Measurements from ENCODE around the gene CNOT2.
"Not testable (repeated sequence)": the region's sequence is repeated elsewhere in the genome, so short reads cannot be mapped to it uniquely, and the experiment has no call there.

CNOT2 gene

DNA sequence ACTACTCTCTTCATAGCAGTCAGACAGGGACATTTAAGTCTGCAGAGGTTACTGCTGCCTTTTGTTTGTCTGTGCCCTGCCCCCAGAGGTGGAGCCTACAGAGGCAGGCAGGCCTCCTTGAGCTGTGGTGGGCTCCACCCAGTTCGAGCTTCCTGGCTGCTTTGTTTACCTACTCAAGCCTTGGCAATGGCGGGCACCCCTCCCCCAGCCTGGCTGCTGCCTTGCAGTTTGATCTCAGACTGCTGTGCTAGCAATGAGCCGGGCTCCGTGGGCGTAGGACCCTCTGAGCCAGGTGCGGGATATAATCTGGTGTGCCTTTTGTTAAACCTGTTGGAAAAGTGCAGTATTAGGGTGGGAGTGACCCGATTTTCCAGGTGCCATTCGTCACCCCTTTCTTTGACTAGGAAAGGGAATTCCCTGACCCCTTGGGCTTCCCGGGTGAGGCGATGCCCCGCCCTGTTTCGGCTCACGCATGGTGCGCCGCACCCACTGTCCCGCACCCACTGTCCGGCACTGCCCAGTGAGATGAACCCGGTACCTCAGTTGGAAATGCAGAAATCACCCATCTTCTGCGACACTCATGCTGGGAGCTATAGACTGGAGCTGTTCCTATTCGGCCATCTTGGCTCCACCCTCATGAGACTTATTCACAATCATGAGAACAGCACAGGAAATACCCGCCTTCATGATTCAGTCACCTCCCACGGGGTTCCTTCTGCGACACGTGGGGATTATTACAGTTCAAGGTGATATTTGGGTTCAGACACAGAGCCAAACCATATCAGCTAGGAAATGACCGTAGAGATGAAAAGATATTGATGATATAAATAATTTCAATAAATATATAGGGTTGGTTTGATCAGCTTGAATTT, 61.7 kb downstream of the CNOT2 start:
- not testable (repeated sequence) for H3K79me2 ChIP-seq (ENCODE audit: control insufficient read depth, insufficient read depth, low read length, unreplicated experiment)

DNA sequence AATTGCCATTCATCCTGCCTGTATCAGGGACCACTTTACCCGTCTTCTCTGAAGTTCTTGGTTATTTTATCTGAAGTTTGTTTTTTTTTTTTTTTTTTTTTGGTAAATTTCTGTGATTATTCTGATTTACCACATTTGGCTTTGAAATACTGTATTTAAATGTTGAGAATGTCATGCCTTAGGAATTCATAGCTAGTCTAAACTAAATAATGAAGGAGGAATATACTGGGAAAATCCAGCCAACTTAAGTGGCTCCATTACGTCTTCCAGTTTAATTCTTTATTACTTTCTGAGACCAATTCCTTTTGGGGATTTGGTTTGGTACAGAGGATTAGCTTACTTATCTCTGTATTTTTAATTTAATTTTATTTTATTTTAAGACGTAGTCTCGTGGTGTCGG, 62.6 kb downstream of the CNOT2 start:
- H3K4me3 ChIP-seq (ENCODE audit: low read depth, low read length) = no peak overlapping the region
- H2AFZ ChIP-seq (ENCODE audit: low read length, unreplicated experiment) = no peak overlapping the region
- H3K4me1 ChIP-seq (ENCODE audit: control insufficient read depth, insufficient read depth, low read length, unreplicated experiment) = no peaks in the 10 kb centered on the region
- no peak overlapping the region for H3K27ac ChIP-seq (ENCODE audit: low read depth, low read length)
- H3K27me3 ChIP-seq (ENCODE audit: insufficient read depth, low read length) = no peaks in the 10 kb centered on the region
- H3K79me2 ChIP-seq (ENCODE audit: control insufficient read depth, insufficient read depth, low read length, unreplicated experiment) = peaks cover 10% of the 10 kb centered on the region
- peaks cover 5% of the 10 kb centered on the region; the same call in 1 of the 2 replicates for H3K36me3 ChIP-seq (ENCODE audit: insufficient read depth, low read length)

More for the DNA sequence above, 61.7 kb downstream of the CNOT2 start:
- H3K27me3 ChIP-seq (ENCODE audit: insufficient read depth, low read length); H3K4me1 ChIP-seq (ENCODE audit: control insufficient read depth, insufficient read depth, low read length, unreplicated experiment); H2AFZ ChIP-seq (ENCODE audit: low read length, unreplicated experiment); H3K27ac ChIP-seq (ENCODE audit: low read depth, low read length); H3K36me3 ChIP-seq (ENCODE audit: insufficient read depth, low read length); H3K4me3 ChIP-seq (ENCODE audit: low read depth, low read length): not testable (repeated sequence)

DNA sequence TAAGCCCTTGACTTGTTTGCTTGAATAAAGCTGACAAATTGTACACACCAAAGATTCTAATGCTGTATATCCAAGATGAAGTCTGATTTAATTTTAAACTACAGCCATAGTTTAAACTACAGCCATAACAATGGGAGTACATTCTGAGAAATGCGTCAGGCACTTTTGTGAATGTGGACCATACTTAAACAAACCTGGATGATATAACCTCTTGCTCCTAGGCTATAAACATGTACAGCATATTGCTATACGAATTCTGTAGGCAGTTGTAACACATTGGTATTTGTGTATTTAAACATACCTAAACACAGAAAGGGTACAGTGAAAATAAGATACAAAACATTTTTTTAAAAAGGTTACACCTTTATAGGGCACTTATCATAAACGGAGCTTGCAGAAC, 63.4 kb downstream of the CNOT2 start:
- no peak overlapping the region for H3K4me3 ChIP-seq (ENCODE audit: low read depth, low read length)
- no peaks in the 10 kb centered on the region for H3K4me1 ChIP-seq (ENCODE audit: control insufficient read depth, insufficient read depth, low read length, unreplicated experiment)
- H3K79me2 ChIP-seq (ENCODE audit: control insufficient read depth, insufficient read depth, low read length, unreplicated experiment) = peaks cover 13% of the 10 kb centered on the region
- H3K36me3 ChIP-seq (ENCODE audit: insufficient read depth, low read length) = peaks cover 11% of the 10 kb centered on the region; the same call in 1 of the 2 replicates
- H3K27me3 ChIP-seq (ENCODE audit: insufficient read depth, low read length) = no peaks in the 10 kb centered on the region
- no peak overlapping the region for H3K27ac ChIP-seq (ENCODE audit: low read depth, low read length)
- H2AFZ ChIP-seq (ENCODE audit: low read length, unreplicated experiment) = no peak overlapping the region

DNA sequence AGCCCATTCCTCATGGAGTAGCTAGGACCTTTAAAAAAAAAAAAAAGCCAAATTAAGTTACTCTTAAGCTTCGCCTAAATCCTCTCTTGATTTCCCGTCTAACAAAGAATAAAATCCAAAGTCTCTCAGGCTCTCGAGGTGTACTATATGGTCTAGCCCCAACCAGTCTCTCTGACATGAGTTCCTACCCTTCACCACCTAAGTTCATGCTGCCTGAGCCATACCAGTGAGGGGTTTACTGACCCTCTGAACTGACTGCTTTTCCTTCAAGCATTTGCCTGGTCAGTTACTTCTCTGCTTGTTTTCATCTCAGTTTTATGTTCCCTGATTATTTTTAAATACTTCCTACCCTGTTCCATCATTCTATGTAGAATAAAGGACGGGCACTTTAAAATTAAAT, 64.6 kb downstream of the CNOT2 start:
- Histone ChIP-seq H3K27ac (ENCODE audit: low read depth, low read length) (no peak overlapping the region), H3K4me1 (ENCODE audit: control insufficient read depth, insufficient read depth, low read length, unreplicated experiment) (no peaks in the 10 kb centered on the region), H3K36me3 (ENCODE audit: insufficient read depth, low read length) (peaks cover 11% of the 10 kb centered on the region; the same call in 1 of the 2 replicates), H2AFZ (ENCODE audit: low read length, unreplicated experiment) (no peak overlapping the region), H3K4me3 (ENCODE audit: low read depth, low read length) (no peak overlapping the region), H3K79me2 (ENCODE audit: control insufficient read depth, insufficient read depth, low read length, unreplicated experiment) (peaks cover 13% of the 10 kb centered on the region), H3K27me3 (ENCODE audit: insufficient read depth, low read length) (no peaks in the 10 kb centered on the region)

DNA sequence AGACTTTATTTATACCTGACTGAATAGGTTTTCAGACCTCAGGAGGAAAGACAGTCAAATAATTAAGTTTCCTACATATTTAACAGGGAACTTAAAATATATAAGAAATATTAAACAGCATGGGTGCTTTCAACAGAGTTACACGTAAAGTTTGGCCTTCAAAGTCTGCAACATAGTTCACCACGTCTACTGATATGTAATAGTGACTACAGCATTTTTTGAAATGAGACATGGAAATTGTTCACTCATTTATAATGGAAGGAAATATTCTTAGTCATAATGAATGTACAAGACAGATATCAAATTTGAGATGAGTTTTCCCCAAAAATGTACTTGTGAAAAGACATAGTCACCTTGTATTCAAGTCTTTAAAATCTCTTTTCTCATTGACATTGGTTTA, 66.1 kb downstream of the CNOT2 start:
- Histone ChIP-seq H3K4me3 (ENCODE audit: low read depth, low read length) (no peak overlapping the region), H3K79me2 (ENCODE audit: control insufficient read depth, insufficient read depth, low read length, unreplicated experiment) (peaks cover 15% of the 10 kb centered on the region), H3K27me3 (ENCODE audit: insufficient read depth, low read length) (no peaks in the 10 kb centered on the region), H3K4me1 (ENCODE audit: control insufficient read depth, insufficient read depth, low read length, unreplicated experiment) (no peaks in the 10 kb centered on the region), H3K36me3 (ENCODE audit: insufficient read depth, low read length) (peaks cover 11% of the 10 kb centered on the region; the same call in 1 of the 2 replicates), H2AFZ (ENCODE audit: low read length, unreplicated experiment) (no peak overlapping the region), H3K27ac (ENCODE audit: low read depth, low read length) (no peak overlapping the region)

DNA sequence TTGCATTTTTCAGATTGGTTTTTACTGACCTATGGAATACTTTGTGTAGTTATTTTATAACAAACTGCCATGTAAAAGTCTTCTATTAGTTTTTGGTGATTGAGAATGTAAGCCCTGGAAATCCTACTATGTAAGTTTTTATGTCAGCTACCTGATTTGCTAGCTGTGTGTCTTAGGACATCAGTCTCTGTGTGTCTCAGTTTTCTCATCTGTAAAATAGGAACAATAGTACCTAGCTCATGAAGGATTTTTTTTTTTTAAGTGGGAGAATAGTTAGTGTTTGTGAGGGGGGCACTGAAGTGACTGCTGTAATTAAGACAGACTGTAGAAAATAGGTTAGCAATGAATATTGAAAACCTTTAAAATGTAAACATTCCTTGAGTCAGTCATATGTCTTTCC, 70.9 kb downstream of the CNOT2 start:
- H3K27ac ChIP-seq (ENCODE audit: low read depth, low read length) = no peak overlapping the region
- H2AFZ ChIP-seq (ENCODE audit: low read length, unreplicated experiment) = no peak overlapping the region
- H3K4me3 ChIP-seq (ENCODE audit: low read depth, low read length) = no peak overlapping the region
- peaks cover 14% of the 10 kb centered on the region for H3K79me2 ChIP-seq (ENCODE audit: control insufficient read depth, insufficient read depth, low read length, unreplicated experiment)
- H3K27me3 ChIP-seq (ENCODE audit: insufficient read depth, low read length) = no peaks in the 10 kb centered on the region
- peaks cover 7% of the 10 kb centered on the region; the same call in 1 of the 2 replicates for H3K36me3 ChIP-seq (ENCODE audit: insufficient read depth, low read length)
- H3K4me1 ChIP-seq (ENCODE audit: control insufficient read depth, insufficient read depth, low read length, unreplicated experiment) = no peaks in the 10 kb centered on the region

DNA sequence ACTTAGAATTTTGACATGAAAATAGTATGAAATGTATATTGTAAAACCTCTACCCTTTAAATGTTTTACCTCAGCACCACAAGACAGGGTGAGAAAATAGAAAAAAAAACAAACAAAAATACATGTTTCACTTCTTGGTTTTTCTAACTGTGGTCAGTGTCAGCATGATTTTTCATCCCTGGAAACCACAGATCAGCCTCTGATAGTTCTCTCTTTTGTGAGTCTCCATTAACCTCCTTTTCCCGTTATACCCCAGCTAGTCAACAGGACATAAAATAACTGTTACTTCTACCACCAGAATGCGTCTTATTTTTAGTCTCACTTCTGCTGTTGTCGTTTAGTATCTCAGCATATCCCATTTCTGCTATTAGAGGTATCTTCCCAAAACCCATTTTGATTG, 74.5 kb downstream of the CNOT2 start:
- no peaks in the 10 kb centered on the region for H3K27me3 ChIP-seq (ENCODE audit: insufficient read depth, low read length)
- H3K79me2 ChIP-seq (ENCODE audit: control insufficient read depth, insufficient read depth, low read length, unreplicated experiment) = peaks cover 11% of the 10 kb centered on the region
- no peak overlapping the region for H2AFZ ChIP-seq (ENCODE audit: low read length, unreplicated experiment)
- no peaks in the 10 kb centered on the region; the same call in 1 of the 2 replicates for H3K36me3 ChIP-seq (ENCODE audit: insufficient read depth, low read length)
- no peak overlapping the region for H3K27ac ChIP-seq (ENCODE audit: low read depth, low read length)
- no peak overlapping the region for H3K4me3 ChIP-seq (ENCODE audit: low read depth, low read length)
- H3K4me1 ChIP-seq (ENCODE audit: control insufficient read depth, insufficient read depth, low read length, unreplicated experiment) = no peaks in the 10 kb centered on the region

DNA sequence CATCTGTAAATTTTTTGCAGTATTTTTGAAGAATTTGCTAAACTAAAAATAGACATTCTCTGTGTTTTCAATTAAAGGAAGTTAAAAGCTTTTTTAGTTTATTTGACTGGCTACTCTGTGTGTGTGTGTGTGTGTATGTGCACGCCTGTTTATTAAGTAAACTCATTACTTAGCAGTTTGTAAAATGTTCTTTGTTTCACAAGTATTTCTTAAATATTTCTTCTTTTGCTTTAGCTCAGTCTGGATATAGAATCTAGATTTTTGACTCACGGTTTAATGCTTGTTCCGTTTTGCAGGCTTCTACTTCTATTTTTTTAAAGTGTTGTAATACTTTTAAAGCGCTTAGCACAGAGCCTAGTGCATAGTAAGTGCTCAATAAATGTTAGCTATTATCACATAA, 76.4 kb downstream of the CNOT2 start:
- Histone ChIP-seq H3K4me3 (ENCODE audit: low read depth, low read length) (no peak overlapping the region), H2AFZ (ENCODE audit: low read length, unreplicated experiment) (no peak overlapping the region), H3K27ac (ENCODE audit: low read depth, low read length) (no peak overlapping the region), H3K79me2 (ENCODE audit: control insufficient read depth, insufficient read depth, low read length, unreplicated experiment) (peaks cover 8% of the 10 kb centered on the region), H3K4me1 (ENCODE audit: control insufficient read depth, insufficient read depth, low read length, unreplicated experiment) (no peaks in the 10 kb centered on the region), H3K36me3 (ENCODE audit: insufficient read depth, low read length) (no peaks in the 10 kb centered on the region; the same call in 1 of the 2 replicates), H3K27me3 (ENCODE audit: insufficient read depth, low read length) (no peaks in the 10 kb centered on the region)

DNA sequence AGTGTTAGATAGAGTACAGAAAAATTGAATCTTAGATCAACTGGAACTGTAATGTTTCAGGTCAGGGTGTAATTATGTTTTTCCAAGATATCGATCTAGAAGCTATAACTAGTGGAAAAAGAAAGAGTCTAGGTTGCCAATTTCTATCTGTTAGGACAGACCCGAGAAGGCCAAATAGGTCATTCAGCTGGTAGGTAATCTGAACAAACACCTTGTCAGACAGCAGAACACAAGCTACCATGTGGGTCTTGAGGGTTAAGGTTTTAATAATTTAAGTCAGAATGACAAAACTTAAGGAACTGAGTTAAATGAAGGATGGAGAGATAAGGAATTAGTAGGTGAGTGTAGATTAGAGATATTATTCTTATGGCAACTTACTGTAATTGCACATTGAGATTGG, 78.0 kb downstream of the CNOT2 start:
- no peak overlapping the region for H3K4me3 ChIP-seq (ENCODE audit: low read depth, low read length)
- no peak overlapping the region for H2AFZ ChIP-seq (ENCODE audit: low read length, unreplicated experiment)
- no peaks in the 10 kb centered on the region for H3K79me2 ChIP-seq (ENCODE audit: control insufficient read depth, insufficient read depth, low read length, unreplicated experiment)
- no peaks in the 10 kb centered on the region for H3K4me1 ChIP-seq (ENCODE audit: control insufficient read depth, insufficient read depth, low read length, unreplicated experiment)
- no peaks in the 10 kb centered on the region for H3K27me3 ChIP-seq (ENCODE audit: insufficient read depth, low read length)
- peaks cover 10% of the 10 kb centered on the region; the same call in 1 of the 2 replicates for H3K36me3 ChIP-seq (ENCODE audit: insufficient read depth, low read length)
- H3K27ac ChIP-seq (ENCODE audit: low read depth, low read length) = no peak overlapping the region

DNA sequence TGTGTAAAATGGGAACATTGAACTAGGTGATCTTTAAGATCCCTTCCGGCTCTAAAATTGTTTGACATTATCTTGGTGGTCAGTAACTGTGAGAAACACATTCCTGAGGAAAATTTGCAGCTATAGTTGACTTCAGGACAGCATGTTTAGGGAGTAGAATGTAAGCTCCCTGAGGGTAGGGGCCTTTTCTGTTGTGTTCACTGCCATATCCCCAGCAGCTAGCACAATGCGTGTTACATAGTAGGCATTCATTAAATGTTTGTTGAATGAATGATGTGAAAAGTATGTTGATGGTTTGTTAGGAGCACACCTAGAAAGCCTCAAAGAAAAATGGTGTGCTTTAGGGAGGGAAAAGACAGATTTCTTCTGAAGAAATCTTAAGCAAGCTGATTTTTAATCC, 84.3 kb downstream of the CNOT2 start:
- H3K79me2 ChIP-seq (ENCODE audit: control insufficient read depth, insufficient read depth, low read length, unreplicated experiment) = peaks cover 3% of the 10 kb centered on the region
- H3K4me3 ChIP-seq (ENCODE audit: low read depth, low read length) = no peak overlapping the region
- no peaks in the 10 kb centered on the region for H3K27me3 ChIP-seq (ENCODE audit: insufficient read depth, low read length)
- H3K4me1 ChIP-seq (ENCODE audit: control insufficient read depth, insufficient read depth, low read length, unreplicated experiment) = no peaks in the 10 kb centered on the region
- peaks cover 22% of the 10 kb centered on the region for H3K36me3 ChIP-seq (ENCODE audit: insufficient read depth, low read length)
- no peak overlapping the region for H3K27ac ChIP-seq (ENCODE audit: low read depth, low read length)
- no peak overlapping the region for H2AFZ ChIP-seq (ENCODE audit: low read length, unreplicated experiment)

DNA sequence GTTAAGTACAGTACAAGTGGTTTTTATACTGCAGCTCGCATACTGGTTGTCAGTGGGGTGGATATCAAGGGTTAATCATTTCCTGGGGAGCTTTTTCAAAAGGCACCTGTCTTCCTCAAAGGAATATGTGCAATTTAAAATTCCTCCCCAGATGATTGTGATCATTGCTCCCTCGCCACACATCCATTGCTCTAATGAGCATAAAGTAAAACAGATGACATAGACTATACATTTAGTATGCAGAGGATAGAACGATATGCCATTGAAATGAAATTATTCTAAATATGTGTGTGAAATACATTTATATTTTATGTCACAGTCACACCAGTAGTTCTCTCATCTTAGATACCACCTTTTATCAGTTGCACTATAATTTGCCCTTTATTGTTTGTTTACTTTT, 86.5 kb downstream of the CNOT2 start:
- peaks cover 21% of the 10 kb centered on the region for H3K36me3 ChIP-seq (ENCODE audit: insufficient read depth, low read length)

More for the DNA sequence above, 86.5 kb downstream of the CNOT2 start:
- Histone ChIP-seq H3K79me2 (ENCODE audit: control insufficient read depth, insufficient read depth, low read length, unreplicated experiment) (peaks cover 3% of the 10 kb centered on the region), H3K27me3 (ENCODE audit: insufficient read depth, low read length) (no peaks in the 10 kb centered on the region), H2AFZ (ENCODE audit: low read length, unreplicated experiment) (no peak overlapping the region), H3K4me1 (ENCODE audit: control insufficient read depth, insufficient read depth, low read length, unreplicated experiment) (no peaks in the 10 kb centered on the region), H3K27ac (ENCODE audit: low read depth, low read length) (no peak overlapping the region), H3K4me3 (ENCODE audit: low read depth, low read length) (no peak overlapping the region)

Measured in ACC112 (cell line).